ENCODE data around the gene GRAP2. TPM values are rescaled to one million over a fixed set of nuclear protein-coding genes. Genes with fewer than 3 reads are reported as not detected.

Gene GRAP2
- total and polyA plus RNA-seq, 2 donors (not counting 3 experiments of a cell fraction or from before 2014, with no cell fraction given): 0.04 TPM; not detected in 1

GRCh38 chr22:39896313-39896996 is 4.4 kb upstream of the GRAP2 start:
- DNase-seq (ENCODE audit: low read depth, low spot score): no peak
- no peak for TF ChIP-seq EZH2 (IDR thresholded peaks at IDR 0.05; ENCODE audit: borderline replicate concordance, low read depth, low read length, severe bottlenecking)
- no peak for TF ChIP-seq JUN (IDR thresholded peaks at IDR 0.05; ENCODE audit: borderline replicate concordance, insufficient read depth, insufficient read length, low read depth)
- no peak for TF ChIP-seq MAX (IDR thresholded peaks at IDR 0.05; ENCODE audit: insufficient read depth, insufficient read length)
- no peak for TF ChIP-seq MYC (IDR thresholded peaks at IDR 0.05; ENCODE audit: low read depth, low read length)
- no peak for TF ChIP-seq FOS (IDR thresholded peaks at IDR 0.05; ENCODE audit: borderline replicate concordance, insufficient read depth, low read length)
- TF ChIP-seq CTCF (IDR thresholded peaks at IDR 0.05; ENCODE audit: extremely low read depth in 1 of 2, insufficient read depth in 1 of 2, low read depth in 1 of 2, low read length in 2 of 2): no peak
- no peak for TF ChIP-seq POLR2AphosphoS5 (IDR thresholded peaks at IDR 0.05; ENCODE audit: insufficient read depth, low read depth, low read length)
- no peak for TF ChIP-seq GATA2 (IDR thresholded peaks at IDR 0.05; ENCODE audit: insufficient read depth, insufficient read length, low read depth, low read length)
- no peak for TF ChIP-seq POLR2A (IDR thresholded peaks at IDR 0.05; ENCODE audit: low read depth, low read length)
- intact Hi-C loops (cut with micrococcal nuclease): no loop called here
- H3K4me1 ChIP-seq (ENCODE audit: control insufficient read depth, extremely low read depth, insufficient read depth, low read length): peaks cover 2% of the 10 kb centered on the region
- no peak overlapping the region for H2AFZ ChIP-seq (ENCODE audit: low read depth, low read length)
- no peak overlapping the region for H3K27ac ChIP-seq (ENCODE audit: insufficient read depth, low read depth, low read length)
- no peaks in the 10 kb centered on the region for H3K79me2 ChIP-seq (ENCODE audit: control insufficient read depth, insufficient read depth, low read length)
- H3K4me3 ChIP-seq (replicated peaks in 1 of 3; ENCODE audit: insufficient read depth in 1 of 3, low read depth in 1 of 3, low read length in 3 of 3): no peak overlapping the region
- no peak overlapping the region for H3K9ac ChIP-seq (replicated peaks; ENCODE audit: extremely low read depth, insufficient read depth, low read length)
- dilution Hi-C loops (cut with MboI; ENCODE audit: extremely low pct_ligation_motif_present, low sequenced_read_pairs): no loop called here
- BruUV-seq (replicated peaks): no TSS peak
- no peaks in the 10 kb centered on the region for H3K36me3 ChIP-seq (ENCODE audit: control insufficient read depth in 2 of 2, extremely low read depth in 1 of 2, insufficient read depth in 2 of 2, low read length in 2 of 2)
- no peaks in the 10 kb centered on the region for H4K20me1 ChIP-seq (replicated peaks; ENCODE audit: control insufficient read depth, extremely low read depth, insufficient read depth, low read length)
- H3K27me3 ChIP-seq (ENCODE audit: control insufficient read depth in 2 of 2, insufficient read depth in 2 of 2, low read length in 2 of 2): peaks cover 7 to 14% of the 10 kb centered on the region in 2 experiments
- H3K9me3 ChIP-seq (replicated peaks; ENCODE audit: control insufficient read depth, insufficient read depth, low read length): no peaks in the 10 kb centered on the region
- FAIRE-seq: no peak
- H3K9me1 ChIP-seq (replicated peaks; ENCODE audit: control insufficient read depth, extremely low read depth, insufficient read depth, low read length): no peaks in the 10 kb centered on the region
- no peak overlapping the region for H3K4me2 ChIP-seq (ENCODE audit: insufficient read depth, low read length)
- ChIA-PET POLR2A (no interaction called here), CTCF (interaction anchor here (1.0 to 1.7 kb wide), 4 partner anchors 12 to 128 kb away, joined by 3 to 6 read pairs (median 4); no protein-coding TSS in a partner anchor)

All from endothelial cell of umbilical vein (primary cell).